ENCODE measurements around the gene CXorf65.

Gene CXorf65

DNA sequence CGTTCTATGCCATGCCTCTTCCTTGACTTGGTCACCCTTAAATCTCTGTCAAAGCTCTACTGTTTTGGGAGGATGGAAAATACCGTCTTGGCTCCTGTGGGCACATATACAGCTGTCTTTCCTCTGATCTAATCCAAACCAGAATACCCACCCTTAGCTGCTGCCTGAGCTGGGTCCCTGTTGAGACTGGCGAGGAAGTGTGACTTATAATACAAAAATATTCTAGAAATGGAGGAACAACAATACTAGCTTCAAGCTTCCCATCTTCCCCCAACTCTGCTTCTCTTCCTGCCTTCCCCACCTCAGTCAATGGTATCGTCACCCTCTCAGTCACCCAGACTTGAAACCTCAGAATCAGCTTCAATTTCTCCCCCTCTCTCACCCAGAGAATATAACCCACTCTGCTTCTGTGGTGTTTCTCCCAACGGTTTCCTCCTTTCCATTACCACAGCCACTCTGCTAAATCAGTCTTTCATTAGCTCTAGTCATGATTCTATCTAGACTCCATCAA lies 5.4 kb upstream of the CXorf65 start:
- peak overlapping the region; percentile 97 for H3K9ac ChIP-seq (ENCODE audit: low read length)
- H3K9me2 ChIP-seq (ENCODE audit: low read depth, low read length) = no peaks in the 10 kb centered on the region
- no peak overlapping the region for H2AFZ ChIP-seq (ENCODE audit: low read length)
- no peaks in the 10 kb centered on the region for H4K20me1 ChIP-seq (ENCODE audit: insufficient read depth, low read length)
- no peaks in the 10 kb centered on the region for H3K9me3 ChIP-seq (ENCODE audit: low read length)
- H3K27ac ChIP-seq (ENCODE audit: low read depth, low read length, poor library complexity, severe bottlenecking) = peak overlapping the region; percentile 83
- peaks cover 24% of the 10 kb centered on the region for H3K36me3 ChIP-seq (ENCODE audit: insufficient read depth, low read length)
- H3K4me1 ChIP-seq (ENCODE audit: insufficient read depth, low read length, severe bottlenecking) = peaks cover 35% of the 10 kb centered on the region
- peak overlapping the region; percentile 88 for H3K4me3 ChIP-seq (ENCODE audit: low read depth, low read length, poor library complexity, severe bottlenecking)
- H3K79me2 ChIP-seq (ENCODE audit: insufficient read depth, low read length) = no peaks in the 10 kb centered on the region
- TF ChIP-seq EZH2 (IDR thresholded peaks at IDR 0.05; ENCODE audit: borderline replicate concordance, low read length) = no peak
- TF ChIP-seq, protein P1, sequence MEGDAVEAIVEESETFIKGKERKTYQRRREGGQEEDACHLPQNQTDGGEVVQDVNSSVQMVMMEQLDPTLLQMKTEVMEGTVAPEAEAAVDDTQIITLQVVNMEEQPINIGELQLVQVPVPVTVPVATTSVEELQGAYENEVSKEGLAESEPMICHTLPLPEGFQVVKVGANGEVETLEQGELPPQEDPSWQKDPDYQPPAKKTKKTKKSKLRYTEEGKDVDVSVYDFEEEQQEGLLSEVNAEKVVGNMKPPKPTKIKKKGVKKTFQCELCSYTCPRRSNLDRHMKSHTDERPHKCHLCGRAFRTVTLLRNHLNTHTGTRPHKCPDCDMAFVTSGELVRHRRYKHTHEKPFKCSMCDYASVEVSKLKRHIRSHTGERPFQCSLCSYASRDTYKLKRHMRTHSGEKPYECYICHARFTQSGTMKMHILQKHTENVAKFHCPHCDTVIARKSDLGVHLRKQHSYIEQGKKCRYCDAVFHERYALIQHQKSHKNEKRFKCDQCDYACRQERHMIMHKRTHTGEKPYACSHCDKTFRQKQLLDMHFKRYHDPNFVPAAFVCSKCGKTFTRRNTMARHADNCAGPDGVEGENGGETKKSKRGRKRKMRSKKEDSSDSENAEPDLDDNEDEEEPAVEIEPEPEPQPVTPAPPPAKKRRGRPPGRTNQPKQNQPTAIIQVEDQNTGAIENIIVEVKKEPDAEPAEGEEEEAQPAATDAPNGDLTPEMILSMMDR (IDR thresholded peaks at IDR 0.05; ENCODE audit: low read length) = no peak
- peak overlapping the region; percentile 98 for H3K4me2 ChIP-seq (ENCODE audit: low read length)
- no peaks in the 10 kb centered on the region for H3K27me3 ChIP-seq (ENCODE audit: insufficient read depth, low read length)
- no peaks in the 10 kb centered on the region for H3F3A ChIP-seq (ENCODE audit: insufficient read depth, low read length)

DNA sequence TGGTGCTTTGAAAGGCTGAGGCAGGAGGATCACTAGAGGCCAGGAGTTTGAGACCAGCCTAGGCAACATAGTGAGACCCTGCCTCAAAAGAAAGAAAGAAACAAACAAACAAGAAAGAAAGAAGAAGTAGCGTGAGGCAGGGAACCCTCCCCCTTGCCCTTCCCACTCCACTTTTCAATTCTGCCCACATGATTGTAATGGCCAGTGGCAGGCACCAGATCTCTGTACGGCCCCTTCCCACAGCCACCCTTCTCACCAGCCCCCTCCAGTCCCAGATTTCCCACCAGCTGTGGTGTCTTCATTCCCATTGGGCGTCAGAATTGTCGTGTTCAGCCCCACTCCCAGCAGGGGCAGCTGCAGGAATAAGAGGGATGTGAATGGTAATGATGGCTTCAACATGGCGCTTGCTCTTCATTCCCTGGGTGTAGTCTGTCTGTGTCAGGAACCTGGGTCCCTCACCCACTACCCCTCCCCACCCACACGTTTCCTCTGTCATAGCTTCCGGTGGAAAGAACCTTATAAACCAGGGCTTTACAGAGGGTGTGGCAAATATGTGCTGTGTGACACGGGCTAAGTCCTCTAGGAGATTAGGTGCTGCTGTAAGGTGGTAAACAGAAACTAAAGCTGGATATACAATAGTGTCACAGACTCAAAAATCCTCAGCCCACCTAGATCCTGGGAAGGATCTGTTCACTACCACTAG lies 4.8 kb upstream of the CXorf65 start, which contains the start of gene IL2RG:
Gene IL2RG, minus strand, starts transcription at position 437 of the 703 bp plus-strand sequence. Its CDS starts 38 bp downstream, at position 399.
- Histone ChIP-seq H3K4me3 (ENCODE audit: low read depth, low read length, poor library complexity, severe bottlenecking) (peak within 1 kb of the TSS; percentile 88), H3K27me3 (ENCODE audit: insufficient read depth, low read length) (no peaks in the 10 kb centered on the region), H3K9ac (ENCODE audit: low read length) (peak within 1 kb of the TSS; percentile 97), H3F3A (ENCODE audit: insufficient read depth, low read length) (no peaks in the 10 kb centered on the region), H3K9me3 (ENCODE audit: low read length) (no peaks in the 10 kb centered on the region), H4K20me1 (ENCODE audit: insufficient read depth, low read length) (no peaks in the 10 kb centered on the region), H3K79me2 (ENCODE audit: insufficient read depth, low read length) (no peaks in the 10 kb centered on the region), H3K27ac (ENCODE audit: low read depth, low read length, poor library complexity, severe bottlenecking) (peak within 1 kb of the TSS; percentile 83), H2AFZ (ENCODE audit: low read length) (no peak within 1 kb of the TSS), H3K9me2 (ENCODE audit: low read depth, low read length) (no peaks in the 10 kb centered on the region), H3K36me3 (ENCODE audit: insufficient read depth, low read length) (peaks cover 24% of the 10 kb centered on the region), H3K4me2 (ENCODE audit: low read length) (peak within 1 kb of the TSS; percentile 98), H3K4me1 (ENCODE audit: insufficient read depth, low read length, severe bottlenecking) (peaks cover 35% of the 10 kb centered on the region)
- TF ChIP-seq EZH2 (IDR thresholded peaks at IDR 0.05; ENCODE audit: borderline replicate concordance, low read length) = no peak
- TF ChIP-seq, protein P1 (IDR thresholded peaks at IDR 0.05; ENCODE audit: low read length) = no peak

DNA sequence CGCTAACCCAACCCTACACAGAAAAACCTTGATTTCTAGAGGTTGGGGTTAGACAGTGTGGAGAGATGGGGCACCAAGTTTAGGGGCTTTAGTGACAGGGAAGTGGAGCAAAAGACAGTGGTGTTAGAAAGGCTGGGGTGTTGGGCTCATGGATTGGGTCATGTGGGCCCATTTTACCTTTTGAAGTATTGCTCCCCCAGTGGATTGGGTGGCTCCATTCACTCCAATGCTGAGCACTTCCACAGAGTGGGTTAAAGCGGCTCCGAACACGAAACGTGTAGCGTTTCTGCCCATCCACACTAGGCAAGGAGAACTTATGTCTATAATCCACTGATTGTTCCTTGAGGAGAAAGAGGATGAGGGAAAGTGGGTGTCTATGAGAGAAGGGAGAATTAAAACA lies 2.5 kb upstream of the CXorf65 start:
- H3K36me3 ChIP-seq (ENCODE audit: insufficient read depth, low read length) = peaks cover 24% of the 10 kb centered on the region
- H3K9ac ChIP-seq (ENCODE audit: low read length) = no peak overlapping the region
- H3K4me2 ChIP-seq (ENCODE audit: low read length) = peak overlapping the region; percentile 25; the same call in 1 of the 2 replicates
- no peaks in the 10 kb centered on the region for H3K9me3 ChIP-seq (ENCODE audit: low read length)
- H2AFZ ChIP-seq (ENCODE audit: low read length) = no peak overlapping the region
- no peak overlapping the region for H3K4me3 ChIP-seq (ENCODE audit: low read depth, low read length, poor library complexity, severe bottlenecking)
- no peaks in the 10 kb centered on the region for H3K9me2 ChIP-seq (ENCODE audit: low read depth, low read length)
- H4K20me1 ChIP-seq (ENCODE audit: insufficient read depth, low read length) = no peaks in the 10 kb centered on the region
- no peak for TF ChIP-seq EZH2 (IDR thresholded peaks at IDR 0.05; ENCODE audit: borderline replicate concordance, low read length)
- TF ChIP-seq, protein P1 (IDR thresholded peaks at IDR 0.05; ENCODE audit: low read length) = no peak
- no peaks in the 10 kb centered on the region for H3F3A ChIP-seq (ENCODE audit: insufficient read depth, low read length)
- peaks cover 42% of the 10 kb centered on the region for H3K4me1 ChIP-seq (ENCODE audit: insufficient read depth, low read length, severe bottlenecking)
- no peaks in the 10 kb centered on the region for H3K27me3 ChIP-seq (ENCODE audit: insufficient read depth, low read length)
- H3K27ac ChIP-seq (ENCODE audit: low read depth, low read length, poor library complexity, severe bottlenecking) = no peak overlapping the region
- no peaks in the 10 kb centered on the region for H3K79me2 ChIP-seq (ENCODE audit: insufficient read depth, low read length)
